Stimulated activated CD4-positive, alpha-beta T cell treated with anti-CD3 and anti-CD28 coated beads, TNF-alpha, amount 100 ng/mL, for 1 hour (primary cell): Measurements from ENCODE around the gene LSM12.

ENCODE experiments used
- DNase-seq, 3 donors: peaks; one replicate each; pipeline ENCODE4 v3.0.0-alpha.2; 2020; ENCODE audit warnings: low read depth in 3 of 3, low spot score in 1 of 3

Gene LSM12

GRCh38 chr17:44095647-44096496 is 29.4 kb upstream of the LSM12 start:
- no peak for DNase-seq

DNA sequence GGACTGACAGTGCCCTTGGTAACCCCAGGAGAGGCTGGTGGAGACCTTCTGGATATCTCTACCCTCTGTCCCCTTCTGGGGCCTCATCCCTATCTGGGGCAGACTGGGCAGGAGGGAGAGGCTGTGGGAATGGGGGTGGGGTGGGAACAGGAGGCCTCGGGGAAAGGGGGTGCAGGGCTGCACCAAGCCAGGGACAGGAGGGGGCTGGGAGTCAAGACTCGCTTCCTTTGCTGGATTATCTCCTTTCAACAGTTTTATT is 28.8 kb upstream of the LSM12 start:
- no peak for DNase-seq

DNA sequence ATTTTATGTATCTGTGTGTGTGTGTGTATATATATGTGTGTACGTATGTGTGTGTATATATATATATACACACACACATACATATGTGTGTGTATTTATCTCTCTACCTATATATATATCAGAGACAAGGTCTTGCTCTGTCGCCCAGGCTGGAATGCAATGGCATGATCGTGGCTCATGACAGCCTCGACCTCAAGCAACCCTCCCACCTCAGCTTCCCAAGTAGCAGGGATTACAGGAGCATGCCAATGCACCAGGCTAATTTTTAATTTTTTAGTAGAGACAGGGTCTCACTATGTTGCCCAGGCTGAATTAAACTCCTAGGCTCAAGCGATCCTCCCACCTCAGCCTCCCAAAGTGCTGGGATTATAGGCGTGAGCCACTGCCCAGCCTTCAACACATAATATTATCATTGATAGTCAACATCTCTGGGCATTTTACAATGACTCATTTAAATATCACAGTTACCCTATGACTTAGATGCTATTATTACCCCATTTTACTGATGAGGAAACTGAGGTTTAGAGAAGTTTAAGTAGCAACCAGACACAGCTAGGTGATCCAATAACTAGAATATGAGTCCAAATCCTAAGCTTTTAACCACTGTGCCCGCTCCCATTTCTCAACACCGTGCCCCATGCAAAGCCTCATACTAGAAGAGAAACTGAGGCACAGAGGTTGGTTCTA is 28.4 kb upstream of the LSM12 start:
- DNase-seq, result no peak

DNA sequence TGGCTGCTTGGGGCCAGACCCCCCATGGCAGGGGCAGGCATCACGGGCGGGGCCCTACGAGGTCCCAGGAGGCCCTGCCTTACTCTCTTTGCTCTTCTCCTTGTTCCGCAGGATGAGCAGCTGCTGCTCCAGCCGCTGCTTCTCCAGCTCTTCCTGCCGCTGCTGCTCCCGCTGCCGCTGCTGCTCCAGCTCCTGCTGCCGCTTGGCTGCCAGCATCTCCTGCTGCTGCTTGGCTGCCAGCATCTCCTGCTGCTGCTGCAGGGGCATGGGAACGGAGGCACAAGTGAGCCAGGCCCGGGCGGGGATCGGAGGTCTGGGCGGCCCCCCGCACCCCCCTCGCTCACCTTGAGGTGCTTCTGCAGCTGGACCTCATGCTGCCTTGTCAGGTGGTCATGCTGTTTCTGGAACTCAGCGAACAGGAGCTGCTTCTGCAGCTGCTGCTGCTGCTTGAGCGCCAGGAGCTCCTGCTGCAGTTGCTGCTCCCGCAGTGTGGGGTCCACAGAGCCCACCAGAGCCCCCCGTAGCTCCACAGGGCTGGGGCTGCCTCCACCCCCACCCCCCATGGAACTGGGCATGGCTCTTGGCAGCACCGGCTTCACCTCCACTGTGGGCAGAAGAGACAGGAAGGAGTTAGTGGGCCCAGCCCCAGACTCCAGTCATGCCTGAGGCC is 26.9 kb upstream of the LSM12 start:
- no peak for DNase-seq

DNA sequence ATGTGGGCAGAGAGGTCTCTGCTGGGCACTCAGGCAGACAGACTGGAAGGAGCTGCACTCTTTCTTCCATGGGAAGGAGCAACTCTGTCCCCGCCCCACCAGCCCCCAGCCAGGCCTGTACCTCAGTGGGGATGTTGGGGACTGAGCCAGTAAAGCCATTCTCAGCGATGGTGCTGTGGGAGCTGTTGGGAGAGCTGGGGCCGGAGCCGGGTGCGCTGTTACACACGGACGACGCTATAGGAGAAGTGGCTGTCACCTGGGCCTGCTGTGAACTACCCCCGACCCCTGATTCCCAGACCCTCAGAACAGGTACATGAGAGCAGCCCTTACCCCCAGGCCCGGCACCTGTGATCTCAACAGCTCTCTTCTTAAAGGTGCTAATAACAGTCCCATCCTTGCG is 25.6 kb upstream of the LSM12 start:
- no peak for DNase-seq

GRCh38 chr17:44091200-44091997 is 24.9 kb upstream of the LSM12 start:
- DNase-seq, result no peak

GRCh38 chr17:44088254-44088653 is 21.8 kb upstream of the LSM12 start:
- DNase-seq, result no peak

- DNase-seq, result no peak
Observed at GRCh38 chr17:44087319-44087718, 20.8 kb upstream of the LSM12 start.

DNA sequence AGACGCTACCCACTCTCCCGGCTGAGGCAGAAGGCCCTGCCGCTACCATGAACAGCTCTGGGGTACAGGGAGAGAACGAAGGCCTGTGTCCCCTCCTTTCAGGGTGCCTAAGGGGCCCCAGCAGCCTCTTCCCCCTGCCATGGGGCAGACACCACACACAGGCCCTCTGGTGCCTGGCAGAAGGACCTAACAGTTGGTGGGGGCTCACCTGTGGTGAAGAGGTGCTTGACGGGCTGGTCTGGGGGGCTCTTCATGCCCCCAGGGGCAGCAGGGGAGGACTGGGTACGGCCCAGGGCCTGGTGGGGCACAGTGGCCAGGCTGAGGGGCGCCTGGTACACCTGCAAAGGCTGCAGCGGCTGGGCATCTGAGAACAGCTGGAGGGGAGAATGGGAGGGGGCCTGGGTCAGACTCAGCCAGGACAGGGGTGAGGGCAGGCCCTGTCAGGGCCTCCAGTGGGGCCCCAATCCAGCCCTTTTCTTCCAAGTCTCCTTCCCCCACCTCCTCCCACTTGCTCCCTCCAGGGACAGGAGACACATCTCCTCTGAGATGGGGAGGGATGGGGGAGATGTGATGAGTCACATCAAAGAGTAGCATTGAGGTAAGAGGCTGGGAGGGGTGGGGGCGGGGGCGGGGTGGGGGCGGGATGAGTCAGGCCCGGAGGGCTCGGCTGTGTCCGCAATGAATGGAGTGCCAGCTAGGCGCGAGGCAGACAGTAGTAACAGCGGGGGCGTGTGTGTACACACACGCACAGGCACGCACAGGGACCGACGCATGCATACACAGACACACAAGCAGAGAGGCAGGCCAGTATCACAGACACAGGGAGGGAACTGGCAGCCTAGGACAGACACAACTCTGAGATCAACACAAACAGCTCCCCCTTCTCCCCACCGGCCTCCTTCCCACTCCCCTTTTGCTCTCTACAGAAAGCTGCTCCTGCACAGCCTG is 20.2 kb upstream of the LSM12 start:
- peak in 2 of 3 donors; percentile 33 to 49 for DNase-seq

GRCh38 chr17:44085908-44086307 is 19.4 kb upstream of the LSM12 start:
- DNase-seq, result no peak

GRCh38 chr17:44084921-44085320 is 18.4 kb upstream of the LSM12 start:
- no peak for DNase-seq

DNA sequence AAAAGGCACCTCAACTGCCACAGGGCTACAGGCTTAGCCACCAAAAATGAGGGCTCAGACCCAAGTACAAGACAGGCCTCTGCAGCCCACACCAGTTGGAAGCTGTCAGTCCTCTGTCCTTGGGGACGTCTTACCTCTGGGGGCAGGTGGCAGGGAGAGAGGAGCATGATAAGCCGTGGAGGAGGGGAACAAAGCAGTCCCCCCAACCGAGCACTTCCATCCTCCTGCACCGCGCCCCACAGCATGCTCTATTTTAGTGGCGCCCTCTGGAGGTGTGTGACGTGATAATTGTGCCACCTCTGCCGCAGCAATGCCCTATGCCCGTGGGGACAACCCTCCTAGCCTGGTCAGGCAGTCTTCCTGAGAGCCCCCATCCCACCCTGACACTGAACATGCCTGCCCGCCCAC is 17.7 kb upstream of the LSM12 start:
- peak in 1 of 3 donors; percentile 18 for DNase-seq

DNA sequence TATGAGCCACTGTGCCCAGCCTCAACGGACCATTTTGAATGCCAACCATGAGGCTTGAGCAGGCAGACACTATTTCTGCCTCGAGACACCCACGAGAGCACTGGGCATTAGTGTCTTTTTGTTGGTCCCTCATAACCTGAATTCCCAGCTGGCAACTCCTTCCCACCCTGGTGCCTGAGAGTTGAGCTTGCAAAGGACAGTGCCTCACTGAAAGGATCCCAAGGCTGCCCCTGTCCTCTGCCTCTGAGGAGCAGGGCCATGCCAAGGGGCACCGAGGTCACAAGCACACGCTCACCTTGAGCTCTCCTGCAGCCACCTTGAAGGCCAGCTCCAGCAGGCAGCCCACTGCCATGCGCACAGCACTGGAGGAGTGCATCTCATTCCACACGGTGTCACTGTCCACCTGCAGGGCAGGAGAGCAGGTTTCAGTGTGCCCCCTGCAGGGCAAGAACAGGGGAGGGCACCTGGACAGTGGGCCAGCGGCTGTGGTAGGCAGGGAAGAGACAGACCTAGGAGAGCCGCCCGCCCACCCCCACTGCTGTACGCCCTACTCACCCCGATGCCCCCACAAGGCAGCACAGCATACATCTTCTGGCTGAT is 16.9 kb upstream of the LSM12 start:
- DNase-seq, result no peak

DNA sequence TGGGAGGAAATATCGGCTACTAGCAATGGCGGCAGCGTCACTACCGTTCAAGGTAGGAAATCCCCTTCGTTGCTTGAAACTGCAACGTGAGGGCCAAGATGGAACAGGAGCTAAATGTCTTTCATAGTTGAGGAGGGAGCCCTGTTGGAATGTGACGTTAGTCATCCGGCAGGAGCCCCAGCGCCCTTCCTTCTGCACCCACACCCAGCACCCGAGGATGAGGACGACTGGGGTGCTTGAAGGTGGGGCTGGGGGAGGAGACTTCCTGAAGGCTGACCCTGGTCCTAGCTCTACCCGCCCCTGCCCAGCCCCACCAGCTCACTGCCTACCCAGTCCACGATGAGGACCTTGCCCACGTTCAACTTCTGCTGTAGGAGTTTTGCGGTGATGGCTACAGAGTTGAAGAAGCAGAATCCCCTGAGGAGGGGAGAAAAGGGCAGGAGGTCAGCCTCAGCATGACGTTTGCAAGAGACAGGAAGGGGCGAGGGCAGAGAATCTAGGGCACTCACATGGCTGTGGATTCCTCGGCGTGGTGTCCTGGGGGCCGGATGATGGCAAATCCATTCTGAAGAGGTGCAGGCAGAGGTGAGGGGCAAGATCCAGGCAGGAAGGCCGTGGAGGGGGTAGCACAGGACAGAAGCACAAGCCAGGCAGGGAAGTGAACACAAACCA is 15.9 kb upstream of the LSM12 start:
- DNase-seq, result no peak

DNA sequence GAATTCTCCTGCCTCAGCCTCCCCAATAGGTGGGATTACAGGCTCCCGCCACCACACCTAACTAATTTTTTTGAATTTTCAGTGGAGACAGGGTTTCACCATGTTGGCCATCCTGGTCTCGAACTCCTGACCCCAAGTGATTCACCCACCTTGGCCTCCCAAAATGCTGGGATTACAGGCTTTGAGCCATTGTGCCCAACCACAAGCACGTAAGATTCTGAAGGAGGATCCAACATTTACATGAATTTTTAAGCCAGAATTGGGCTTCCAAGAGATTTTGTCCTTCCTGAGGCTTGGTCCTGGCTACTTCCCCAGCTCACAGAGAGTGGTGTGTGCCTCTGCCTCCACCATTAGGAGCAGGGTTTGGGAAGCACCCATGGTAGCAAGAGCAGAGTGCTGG is 15.2 kb upstream of the LSM12 start:
- no peak for DNase-seq

GRCh38 chr17:44079877-44080821 is 13.7 kb upstream of the LSM12 start:
- no peak for DNase-seq

- DNase-seq, result no peak
Observed at GRCh38 chr17:44078412-44078811, 11.9 kb upstream of the LSM12 start.

DNA sequence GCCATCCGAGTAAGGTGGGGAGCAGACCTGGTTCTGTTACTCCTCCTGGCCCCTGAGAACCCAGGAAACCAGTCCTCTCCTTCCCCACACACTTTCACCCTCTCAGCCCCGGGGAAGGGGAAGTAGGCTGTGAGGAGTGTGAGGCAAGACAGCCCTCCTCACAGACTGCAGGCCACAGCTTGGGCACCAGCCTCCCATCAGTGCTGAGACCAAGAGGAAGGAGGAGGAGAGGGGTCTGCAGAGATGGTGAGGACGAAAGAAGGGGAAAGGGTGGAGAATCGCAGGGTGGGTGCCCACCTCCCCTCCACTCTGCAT is 11.1 kb upstream of the LSM12 start:
- DNase-seq, result no peak
